ENCODE results near the gene PHF21A. TPM values are rescaled to one million over a fixed set of nuclear protein-coding genes. Genes with fewer than 3 reads are reported as not detected.
A peak's percentile ranks its signal among the peaks of the same experiment; 100 is the strongest.
"Not testable (repeated sequence)": the region's sequence is repeated elsewhere in the genome, so short reads cannot be mapped to it uniquely, and the experiment has no call there.

Gene PHF21A
- total RNA-seq, 1 donor from 2014 or later: 38.8 TPM

- no peak for DNase-seq (ENCODE audit: low spot score)
These were observed 199.5 kb downstream of the PHF21A start for GRCh38 chr11:45921561-45922424.

DNA sequence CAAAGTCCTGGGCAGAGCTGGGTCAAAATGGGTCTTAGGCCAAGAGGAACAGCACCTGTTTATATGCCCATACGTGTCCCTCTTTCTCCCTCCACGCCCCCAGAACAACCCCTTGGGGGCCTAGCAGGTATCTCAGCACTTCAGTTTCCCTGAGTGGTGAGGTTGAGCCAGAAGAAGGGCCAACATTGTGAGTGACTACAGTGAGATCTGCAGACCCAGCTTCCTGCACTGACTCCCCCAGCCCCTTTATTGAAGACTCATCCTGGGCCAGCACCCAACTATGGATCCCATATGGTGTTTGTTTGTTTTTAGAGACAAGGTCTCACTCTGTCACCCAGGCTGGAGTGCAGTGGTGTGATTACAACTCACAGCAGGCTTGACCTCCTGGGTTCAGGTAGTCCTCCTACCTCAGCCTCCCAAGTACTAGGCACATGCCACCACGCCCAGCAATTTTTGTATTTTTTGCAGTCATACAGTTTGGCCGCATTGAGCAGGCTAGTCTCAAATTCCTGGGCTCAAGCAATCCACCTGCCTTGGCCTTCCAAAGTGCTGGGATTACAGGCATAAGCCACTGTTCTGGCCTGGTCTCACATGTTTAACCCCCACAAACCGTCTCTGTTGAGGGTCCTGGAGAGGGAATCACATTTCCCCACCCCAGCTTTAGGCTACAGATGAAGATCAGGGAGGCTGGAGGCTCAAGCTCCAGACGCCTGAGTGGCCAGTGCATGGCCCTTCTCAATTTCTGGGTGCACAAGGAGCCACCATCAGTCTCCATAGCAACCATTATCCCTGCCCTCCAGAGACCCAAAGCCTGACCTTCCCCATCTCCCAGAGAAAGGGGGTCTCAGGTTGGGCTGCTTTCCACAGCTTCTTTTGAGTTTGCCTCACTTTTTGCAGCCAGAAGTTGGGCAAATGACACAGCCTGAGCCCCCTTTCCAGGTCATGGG, 200.4 kb downstream of the PHF21A start:
- DNase-seq (ENCODE audit: low spot score): no peak

DNA sequence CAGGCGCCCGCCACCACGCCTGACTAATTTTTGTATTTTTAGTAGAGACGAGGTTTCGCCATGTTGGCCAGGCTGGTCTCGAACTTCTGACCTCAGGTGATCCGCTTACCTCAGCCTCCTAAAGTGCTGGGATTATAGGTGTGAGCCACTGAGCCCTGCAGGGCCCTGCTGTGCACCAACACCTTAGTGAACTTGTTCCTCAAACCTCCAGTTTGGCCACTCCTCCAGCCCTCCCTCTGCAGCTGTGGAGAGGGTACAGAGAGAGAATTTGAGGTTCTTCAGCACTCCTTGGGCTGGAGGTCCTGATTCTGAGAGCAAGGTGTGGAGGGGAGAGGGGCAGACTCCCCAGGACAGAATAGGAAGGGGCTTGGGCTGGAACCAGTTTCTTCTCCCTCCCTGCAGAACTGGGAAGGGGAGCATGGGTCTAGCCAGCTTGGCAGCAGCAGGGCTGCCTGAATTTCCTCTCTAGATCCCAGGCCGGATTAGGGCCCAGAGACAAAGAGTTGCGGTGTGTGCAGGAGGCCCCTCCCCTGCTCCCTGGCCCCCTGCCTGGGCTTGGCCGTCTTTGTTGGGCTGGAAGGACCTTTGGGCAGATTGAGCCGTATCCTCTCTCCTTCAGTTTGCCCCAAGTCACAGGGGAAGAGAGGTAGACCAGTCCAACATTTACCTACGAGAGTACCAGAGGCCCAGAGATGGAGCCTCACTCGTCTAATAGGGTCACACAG, 201.3 kb downstream of the PHF21A start:
- DNase-seq (ENCODE audit: low spot score): no peak

DNA sequence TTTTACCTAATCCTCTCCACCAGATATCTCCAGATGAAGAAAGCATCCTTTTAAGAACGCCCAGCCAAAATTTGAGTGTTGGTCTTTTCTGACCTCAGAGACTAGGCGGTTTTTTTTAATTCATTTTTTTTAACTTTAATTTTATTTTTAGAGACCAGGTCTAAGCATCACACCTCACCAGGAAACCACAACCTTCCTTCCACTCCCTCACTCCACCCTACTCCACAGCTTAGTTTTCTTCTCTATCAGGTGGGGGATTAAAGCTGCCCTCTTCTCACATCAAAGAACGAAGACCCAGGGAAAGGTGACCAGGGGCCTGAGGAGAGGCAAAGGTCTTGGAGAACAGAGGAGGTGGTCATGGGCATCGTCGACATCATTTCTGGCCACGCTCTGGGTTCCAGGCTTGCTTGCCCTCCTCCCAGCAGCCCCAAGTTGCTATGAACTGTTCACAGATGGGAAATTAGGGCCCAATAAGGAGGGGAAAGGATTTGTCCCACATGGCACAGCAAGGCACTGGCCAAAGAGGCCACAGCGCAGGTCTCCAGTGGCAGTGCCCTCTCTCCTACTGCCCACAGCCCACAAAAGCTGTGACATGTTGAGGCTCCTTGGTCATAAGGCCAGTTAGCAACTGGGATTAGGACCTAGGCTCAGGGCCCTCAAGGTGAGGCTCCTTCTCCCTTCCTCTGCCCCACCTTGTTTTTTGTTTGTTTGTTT, 202.1 kb downstream of the PHF21A start:
- DNase-seq (ENCODE audit: low spot score): no peak

DNA sequence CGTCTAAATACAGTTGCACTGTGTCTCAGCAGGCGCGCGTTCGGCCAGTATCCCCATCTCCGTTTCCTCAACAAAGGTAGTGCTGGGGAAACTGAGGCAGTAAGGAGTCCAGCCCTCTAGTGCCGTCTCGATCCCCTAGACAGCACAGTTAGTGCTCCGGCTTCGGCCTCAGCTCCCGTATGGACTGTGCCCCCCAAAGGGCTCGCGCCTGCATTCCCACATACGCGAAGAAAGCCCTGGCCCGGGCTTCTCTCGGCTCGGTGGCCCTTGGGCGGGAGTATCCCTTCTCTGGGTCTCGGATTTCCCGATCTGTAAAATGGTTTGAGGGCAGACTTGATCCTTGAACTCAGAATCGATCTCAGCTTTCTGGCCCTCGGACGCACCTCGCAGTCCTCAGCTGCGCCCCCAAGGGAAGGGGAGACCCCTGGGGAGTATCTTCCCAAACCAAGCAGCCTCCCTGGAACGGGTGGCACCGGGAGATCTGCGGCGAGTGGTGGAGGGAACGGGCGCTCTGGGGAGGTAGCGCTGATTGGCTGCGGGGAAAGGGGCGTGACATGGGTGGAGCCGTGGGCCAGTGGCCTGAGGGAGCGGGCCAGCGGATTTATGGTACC, 202.8 kb downstream of the PHF21A start:
- DNase-seq (ENCODE audit: low spot score): peak; percentile 71

GRCh38 chr11:45917623-45918330, 203.5 kb downstream of the PHF21A start, which contains the start of gene PEX16:
Gene PEX16, minus strand, starts transcription at chr11:45917877. Its CDS starts 66 bp downstream, at chr11:45917811.
- DNase-seq (ENCODE audit: low spot score): peak; percentile 100

GRCh38 chr11:45917286-45917622, 204.0 kb downstream of the PHF21A start:
- no peak for DNase-seq (ENCODE audit: low spot score)

- DNase-seq (ENCODE audit: low spot score): no peak
These were observed 205.8 kb downstream of the PHF21A start for GRCh38 chr11:45915446-45915845.

DNA sequence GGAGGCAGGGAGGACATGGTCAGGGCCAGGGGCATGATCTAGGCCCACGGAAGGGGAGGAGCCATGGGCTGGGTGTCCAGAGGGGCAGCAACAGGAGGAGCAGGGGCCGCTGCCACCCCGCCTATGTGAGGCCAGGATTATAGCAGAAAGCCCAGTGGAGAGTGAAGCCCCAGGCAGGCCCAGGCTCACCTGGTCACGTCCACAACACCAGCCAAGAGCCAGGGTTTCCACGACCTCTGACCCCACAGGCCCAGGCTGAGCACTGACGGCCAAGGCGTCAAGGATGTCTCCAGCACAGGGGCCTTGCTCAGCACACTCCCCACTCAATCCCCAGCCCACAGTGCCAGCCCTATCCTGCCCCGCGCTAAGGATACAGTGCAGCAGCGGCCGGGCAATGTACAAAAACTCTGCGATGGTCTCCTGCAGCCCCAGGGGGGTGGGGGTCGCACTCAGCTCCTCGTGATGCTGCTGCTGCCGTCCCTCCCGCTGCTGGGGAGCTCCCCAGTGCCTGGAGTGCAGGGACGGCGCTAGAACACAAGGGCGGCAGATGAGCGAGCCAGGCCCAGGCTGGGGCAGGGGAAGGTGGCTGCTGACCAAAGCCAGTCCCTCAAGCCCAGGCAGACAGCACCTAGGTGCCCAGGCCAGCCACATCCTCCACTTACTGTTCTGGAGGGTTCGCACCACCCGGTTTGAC, 207.2 kb downstream of the PHF21A start:
- no peak for DNase-seq (ENCODE audit: low spot score)

- DNase-seq (ENCODE audit: low spot score): no peak
These were observed 207.7 kb downstream of the PHF21A start for GRCh38 chr11:45913514-45913913.

- DNase-seq (ENCODE audit: low spot score): no peak
These were observed 210.6 kb downstream of the PHF21A start for GRCh38 chr11:45910623-45911022.

DNA sequence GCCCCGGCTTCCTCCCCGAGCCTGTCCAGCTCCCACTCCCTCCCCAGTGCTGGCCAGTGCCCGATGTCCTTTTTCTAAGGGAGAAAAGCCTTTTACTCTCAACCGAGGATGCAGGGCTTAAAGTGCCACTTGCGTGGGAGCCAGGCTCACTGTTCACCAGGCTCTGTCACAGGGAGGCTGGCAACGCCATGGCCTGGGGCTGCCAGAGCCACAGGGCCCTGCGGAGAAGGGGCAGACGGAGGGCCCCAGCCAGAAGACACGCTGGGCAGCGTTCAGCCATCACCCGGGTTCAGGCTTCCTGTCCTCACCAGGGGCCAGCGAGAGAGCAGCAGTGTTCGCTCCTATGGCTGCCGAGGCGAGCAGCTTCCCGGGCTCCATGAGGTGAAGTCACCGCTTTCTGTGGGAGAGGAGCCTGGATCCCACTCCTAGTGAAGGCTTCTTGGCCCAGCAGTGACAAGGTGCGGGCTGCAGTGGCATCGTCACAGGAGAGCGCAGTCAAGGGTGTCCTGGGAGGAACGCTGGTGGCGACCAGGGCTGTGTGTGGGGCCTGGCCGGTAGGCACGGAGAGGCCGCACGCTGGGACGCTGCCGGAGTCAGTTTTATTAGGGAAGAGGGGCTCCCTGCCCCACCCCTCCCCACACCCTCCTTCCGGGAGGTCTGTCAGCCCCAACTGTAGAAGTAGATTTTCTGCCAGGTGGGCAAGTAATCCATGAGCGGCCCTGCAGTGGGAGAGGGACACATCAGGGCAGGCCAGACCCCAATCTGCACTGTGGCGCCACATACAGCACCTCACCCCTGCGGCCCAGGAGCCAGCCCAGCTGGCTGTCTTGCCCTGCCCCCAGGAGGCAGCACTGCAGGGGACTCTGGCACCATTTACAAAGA, 211.4 kb downstream of the PHF21A start:
- no peak for DNase-seq (ENCODE audit: low spot score)

DNA sequence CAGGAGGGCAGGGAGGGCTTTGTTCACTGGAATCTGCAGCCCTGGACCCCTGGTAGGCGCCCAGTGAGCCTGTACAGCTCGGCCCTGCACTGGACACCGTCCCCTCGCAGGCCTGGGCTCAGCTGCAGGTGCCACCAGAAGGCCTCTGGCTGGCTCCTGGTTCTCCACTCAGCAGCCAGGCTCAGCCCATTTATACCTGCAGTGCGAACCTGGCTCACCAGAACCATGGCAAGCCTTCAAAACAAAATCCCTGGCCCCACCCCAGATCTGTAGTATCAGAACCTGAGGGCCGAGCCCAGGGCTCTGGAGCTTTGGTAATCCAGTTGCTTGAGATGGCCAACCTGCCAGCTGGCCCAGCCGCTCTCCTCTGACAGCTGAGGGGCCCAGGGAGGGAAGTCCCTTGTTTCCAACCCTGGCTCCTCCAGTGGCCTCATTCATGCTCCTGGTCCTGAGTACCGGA, 213.3 kb downstream of the PHF21A start:
- no peak for DNase-seq (ENCODE audit: low spot score)

GRCh38 chr11:45906965-45907611, 214.2 kb downstream of the PHF21A start, which contains the start of gene FREY1:
Gene FREY1, minus strand, starts transcription at chr11:45907271. Its CDS starts 26 bp downstream, at chr11:45907245.
- DNase-seq (ENCODE audit: low spot score): no peak

GRCh38 chr11:45906096-45906682, 215.1 kb downstream of the PHF21A start:
- no peak for DNase-seq (ENCODE audit: low spot score)

- DNase-seq (ENCODE audit: low spot score): not testable (repeated sequence)
These were observed 215.7 kb downstream of the PHF21A start for GRCh38 chr11:45905576-45905975.

- DNase-seq (ENCODE audit: low spot score): no peak
These were observed 216.2 kb downstream of the PHF21A start for GRCh38 chr11:45905095-45905494.
